WI38 (cell line): Measurements from ENCODE around the gene CILP.

Experiments
- H3K4me3 ChIP-seq: 2 replicates; pipeline ENCODE4 v1.5.1; 2011; ENCODE audit warnings: low read depth, mild to moderate bottlenecking, control low read depth, low read length
- CTCF ChIP-seq: IDR thresholded peaks from 2 replicates; pipeline ENCODE4 v1.5.1; 2012; ENCODE audit warnings: low read depth, mild to moderate bottlenecking, control low read depth, low read length

CILP gene

GRCh38 chr15:65164139-65164538 is 47.1 kb downstream of the CILP start:
- TF ChIP-seq CTCF, result no peak
- H3K4me3 ChIP-seq, result no peak overlapping the region

- H3K4me3 ChIP-seq, result no peak overlapping the region
- no peak for TF ChIP-seq CTCF
These were observed 48.2 kb downstream of the CILP start for GRCh38 chr15:65163041-65163440.

GRCh38 chr15:65156692-65157091 is 54.6 kb downstream of the CILP start:
- TF ChIP-seq CTCF, result no peak
- no peak overlapping the region for H3K4me3 ChIP-seq

- no peak overlapping the region for H3K4me3 ChIP-seq
- no peak for TF ChIP-seq CTCF
These were observed 56.6 kb downstream of the CILP start for GRCh38 chr15:65154720-65155119.

- H3K4me3 ChIP-seq, result no peak overlapping the region
- TF ChIP-seq CTCF, result no peak
These were observed 63.4 kb downstream of the CILP start for GRCh38 chr15:65147902-65148301.

GRCh38 chr15:65146438-65146837 is 64.8 kb downstream of the CILP start:
- H3K4me3 ChIP-seq, result no peak overlapping the region
- TF ChIP-seq CTCF, result no peak
